NCI-H187 (cell line): ENCODE measurements around the gene PRKD2.
"Not testable (repeated sequence)": the region's sequence is repeated elsewhere in the genome, so short reads cannot be mapped to it uniquely, and the experiment has no call there.

Experiments used
- DNase-seq, 2 experiments: peaks; one replicate each; lab custom pipeline; 2025; lab: John Stamatoyannopoulos, UW

PRKD2 gene

DNA sequence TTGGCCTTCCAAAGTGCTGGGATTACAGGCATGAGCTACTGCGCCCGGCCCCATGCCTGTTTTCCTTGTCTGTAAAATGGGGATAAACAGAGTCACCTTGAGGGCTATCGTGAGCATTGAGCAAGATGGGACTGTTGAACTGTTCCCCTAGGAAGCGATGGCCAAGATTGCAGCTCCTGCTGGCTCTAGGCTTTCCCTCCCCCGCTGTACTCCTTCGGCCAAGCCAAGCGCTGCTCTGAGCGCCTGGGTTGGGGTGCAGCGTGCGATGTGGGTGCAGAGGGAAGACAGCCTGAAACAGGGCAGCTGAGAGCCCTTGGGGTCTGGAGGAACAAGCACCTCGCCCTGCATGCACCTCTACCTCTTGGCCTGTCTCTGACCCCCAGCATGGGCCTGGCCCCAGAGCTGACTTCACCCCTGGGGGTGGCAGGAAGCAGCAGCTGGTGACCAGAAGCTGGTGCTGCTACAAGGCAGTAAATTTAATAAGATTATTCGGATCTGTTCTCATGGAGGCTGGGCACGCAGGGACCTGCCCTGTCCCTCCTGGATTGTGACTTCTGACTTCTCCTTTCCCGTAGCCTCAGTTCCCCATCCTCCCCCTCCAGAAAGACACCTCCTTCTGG is 86.2 kb downstream of the PRKD2 start:
- DNase-seq, result no peak

- no peak for DNase-seq
Observed at GRCh38 chr19:46629546-46630025, 87.3 kb downstream of the PRKD2 start.

- DNase-seq, result not testable (repeated sequence)
Observed at GRCh38 chr19:46628970-46629369, 87.9 kb downstream of the PRKD2 start.

DNA sequence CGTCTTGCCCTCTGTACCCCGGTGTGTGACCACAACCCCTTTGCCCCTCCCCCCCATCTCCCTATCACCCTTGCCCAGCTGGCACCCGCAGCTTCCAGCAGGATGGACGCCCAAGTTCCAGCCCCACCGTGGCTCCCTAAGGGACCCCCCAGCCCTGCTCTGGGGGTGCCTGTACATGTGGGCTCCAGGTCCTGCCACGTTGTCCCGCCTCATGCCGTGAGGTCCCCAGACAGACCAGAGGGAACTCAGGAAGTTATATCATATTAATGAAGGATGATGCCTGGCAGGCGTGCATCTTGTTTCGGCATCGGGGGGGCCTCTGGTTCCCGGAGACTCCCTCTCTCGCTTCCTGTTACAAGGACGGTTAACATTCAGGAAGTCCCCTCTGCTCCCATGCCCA is 90.5 kb downstream of the PRKD2 start:
- DNase-seq, result no peak

- DNase-seq, result no peak
Observed at GRCh38 chr19:46625731-46626130, 91.2 kb downstream of the PRKD2 start.

DNA sequence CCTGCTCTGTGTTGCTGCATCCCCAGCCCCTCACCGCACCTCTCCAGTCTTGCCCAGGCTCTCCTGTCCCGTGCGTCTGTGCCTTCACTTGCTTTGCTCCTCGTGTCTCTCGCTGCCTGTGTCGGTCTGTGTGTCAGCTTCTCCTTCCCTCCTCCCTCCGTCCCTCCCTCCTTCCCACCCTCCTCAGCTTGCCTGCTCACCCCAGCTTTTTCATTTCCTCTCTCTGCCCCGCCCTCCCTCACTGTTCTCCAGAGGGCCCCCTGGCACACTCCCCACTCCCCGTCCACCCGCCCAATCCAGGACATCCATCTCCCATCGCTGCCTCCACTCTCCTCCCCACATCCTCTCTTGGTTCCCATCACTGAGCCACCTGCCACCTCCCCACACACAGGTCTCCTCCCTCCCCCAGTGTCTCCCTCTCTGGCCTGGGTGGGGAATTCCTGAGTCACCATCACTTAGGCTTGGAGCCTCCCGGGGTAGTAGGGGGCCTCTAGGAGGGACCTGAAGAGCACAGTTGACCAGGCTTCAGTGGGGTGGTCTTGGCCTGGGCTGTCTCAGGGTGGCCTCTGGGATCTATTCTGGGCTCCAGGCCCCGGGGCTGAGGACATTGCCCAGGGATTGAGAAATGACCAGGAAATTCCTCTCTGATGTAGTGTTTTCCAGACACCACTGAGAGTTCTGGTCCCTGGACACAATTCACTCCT is 91.8 kb downstream of the PRKD2 start, which contains the start of gene PTGIR:
Gene PTGIR, minus strand, starts transcription at position 132 of the 704 bp plus-strand sequence. CDS start 864 bp downstream, outside the sequence.
- DNase-seq, result no peak
